Heart left ventricle (tissue), 16 donors: ENCODE measurements around the gene SLC9C2. TPM values are rescaled to one million over a fixed set of nuclear protein-coding genes. Genes with fewer than 3 reads are reported as not detected.

Experiments
- ATAC-seq, 4 donors: fragments of 200-7000 bp; cut with Tn5 transposase; one replicate each; pipeline ENCODE4 v1.9.1; 2020 to 2022; ENCODE audit warnings: moderate library complexity in 4 of 4, mild to moderate bottlenecking in 3 of 4, moderate number of reproducible peaks in 1 of 4
- DNase-seq, 5 donors: peaks; one replicate each; pipeline ENCODE4 v3.0.0-alpha.2; 2020
- H3K27ac ChIP-seq, 12 donors: fragments of 200-600 bp; sonication (generic) in 4 of 12; one replicate each; pipeline versions ENCODE4 v1.5.0 to v1.8.0; 2016 to 2022; ENCODE audit warnings: mild to moderate bottlenecking in 2 of 12
- H3K27me3 ChIP-seq, 9 donors: fragments of 200-600 bp; sonication (generic) in 2 of 9; one replicate each; pipeline versions ENCODE4 v1.5.1 to v1.8.0; 2016 to 2022; ENCODE audit warnings: mild to moderate bottlenecking in 3 of 9
- H3K36me3 ChIP-seq, 9 donors: fragments of 200-600 bp; sonication (generic) in 2 of 9; one replicate each; pipeline versions ENCODE4 v1.5.0 to v1.8.0; 2018 to 2022; ENCODE audit warnings: mild to moderate bottlenecking in 2 of 9
- H3K4me1 ChIP-seq, 12 donors: fragments of 200-600 bp; sonication (generic) in 4 of 12; one replicate each; pipeline versions ENCODE4 v1.5.0 to v1.8.0; 2016 to 2022; ENCODE audit warnings: mild to moderate bottlenecking in 3 of 12
- H3K4me3 ChIP-seq, 12 donors: fragments of 200-600 bp; sonication (generic) in 4 of 12; one replicate each; pipeline versions ENCODE4 v1.5.0 to v1.8.0; 2017 to 2022; ENCODE audit warnings: mild to moderate bottlenecking in 9 of 12, moderate library complexity in 4 of 12
- H3K9me3 ChIP-seq, 12 donors: fragments of 200-600 bp; sonication (generic) in 4 of 12; one replicate each; pipeline versions ENCODE4 v1.5.0 to v1.8.0; 2016 to 2022; ENCODE audit warnings: mild to moderate bottlenecking in 1 of 12
- CTCF ChIP-seq, 12 donors: fragments of 200-600 bp; sonication (generic) in 4 of 12; IDR thresholded peaks; one replicate each; pipeline versions ENCODE4 v1.5.0 to v1.8.0; 2018 to 2022; ENCODE audit warnings: antibody characterized with exemption in 12 of 12, mild to moderate bottlenecking in 5 of 12
- POLR2A ChIP-seq, 2 donors: fragments of 450-650 bp; IDR thresholded peaks; one replicate each; pipeline ENCODE4 v1.6.1; 2017; ENCODE audit warnings: antibody characterized with exemption in 2 of 2, mild to moderate bottlenecking in 2 of 2, moderate library complexity in 2 of 2
- WGBS, 4 donors: extraction: QIAGEN DNeasy Blood & Tissue Kit in 2 of 4; methylation state at CpG; one replicate each; pipeline versions ENCODE4 v1.1.5 to v1.1.7; 2013 to 2018; 5-methylcytosine and 5-hydroxymethylcytosine counted together
- intact Hi-C, 10 donors: fragments of 100-400 bp; cut with DNase I; formaldehyde crosslinking; loops; one replicate each; pipeline versions ENCODE4 v1.11.1 to v1.14.2; 2022
- polyA plus RNA-seq, 2 donors: library from polyadenylated mRNA; stranded (reverse); fragments of 200-250 nt; gene quantifications; one replicate each; pipeline ENCODE4 v1.2.3, GENCODE V29; 2013
- total RNA-seq, 9 donors: library from RNA; depleted of rRNA in 2 of 9; stranded (reverse); fragments of >200 nt in 2 of 9; fragmentation: NEBNext Ultra II Directional in 3 of 9; extraction: Animal tissue kit (Norgen Biotek cat#: 25700) in 3 of 9; gene quantifications; one replicate each; pipeline versions ENCODE4 v1.1.0 to v1.2.4, GENCODE V29; 2016 to 2023
- donor health status: ischemic (EF 13 %, LVEDD 7.1; RV severe dilation, severe dysfunction).
- donor health status: healthy with polysubstance abuse.
- donor health status: DM: no; HTN: yes; CAD: no.
- donor health status: DM: no; HTN: no; CAD: no.
- donor health status: ischemic (EF 25% LVEDD 6.9; RV normal size, moderate dysfunction).
- donor health status: ischemic (EF 25% LVEDD 5.7; RV mildly dilated, moderate dysfunction).
- donor health status: healthy.
- donor health status: DM: yes; HTN: yes; CAD: no.
- donor health status: ischemic (EF 35%, LVEDD 5.7; RV mildly dilated, moderate dysfunction).
- donor health status: nonischemic (EF 11% LVEDD 7.7; RV severe dilation, severe dysfunction).
- donor health status: DM: yes; HTN: yes; CAD: no.
- donor health status: PGD.
- donor health status: ischemic (EF 29% LVEDD 5.4; RV normal size, mild dysfunction).
- donor health status: nonischemic (EF 23%, LVEDD 6.1; RV moderate dilation, normal function).

SLC9C2 gene
- total and polyA plus RNA-seq, 11 donors: 0.09 to 1.8 (median 0.17) TPM; not detected in 8

DNA sequence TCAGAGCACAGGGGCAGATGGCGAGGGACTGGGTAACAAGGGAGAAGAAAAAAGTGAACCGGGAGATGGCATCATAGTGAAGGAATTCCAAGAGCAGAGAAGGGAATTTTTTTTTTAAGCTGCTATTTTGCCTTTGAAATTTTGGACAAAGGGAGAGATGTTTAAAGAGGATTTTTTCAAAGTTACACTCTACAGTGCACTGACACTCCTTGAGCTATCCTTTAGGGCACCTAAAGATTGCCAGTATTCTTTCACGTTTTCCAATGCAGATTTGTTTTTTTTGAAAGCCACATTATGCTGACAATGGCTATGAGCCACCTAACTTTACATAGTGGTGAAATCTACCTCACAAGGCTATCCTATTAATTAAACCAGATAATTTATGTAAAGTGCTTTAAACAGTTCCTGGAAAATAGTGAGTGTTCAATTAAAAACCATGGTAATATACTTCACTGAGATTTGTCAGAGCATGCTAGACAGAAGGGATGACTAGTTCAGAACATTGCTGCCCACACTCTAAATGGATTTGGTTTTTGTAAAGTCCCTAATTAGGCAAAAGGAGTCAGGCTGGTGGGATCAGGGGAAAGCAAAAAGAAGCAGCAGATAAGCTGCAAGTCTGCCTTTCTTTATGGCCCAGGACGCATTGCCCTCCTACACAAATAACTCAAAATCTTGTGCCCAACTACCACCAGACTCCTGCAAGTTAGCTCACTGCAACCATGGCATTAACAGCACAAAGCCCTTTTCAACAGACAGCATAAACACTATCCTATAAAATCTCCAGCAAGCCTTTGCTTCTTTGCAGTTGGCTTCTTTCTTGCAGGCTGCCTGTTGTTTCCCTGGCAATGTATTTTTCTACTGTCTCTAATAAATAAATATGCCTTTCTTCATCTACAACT, 71.8 kb downstream of the SLC9C2 start:
- no peak overlapping the region for H3K4me3 ChIP-seq
- no peak for TF ChIP-seq CTCF (IDR thresholded peaks at IDR 0.05)
- no peak for TF ChIP-seq POLR2A (IDR thresholded peaks at IDR 0.05)
- no peaks in the 10 kb centered on the region for H3K36me3 ChIP-seq
- no peaks in the 10 kb centered on the region for H3K27me3 ChIP-seq
- no peak overlapping the region for H3K27ac ChIP-seq
- peaks cover 0 to 9% (median 0%) of the 10 kb centered on the region in 12 donors for H3K4me1 ChIP-seq
- 68 to 80% (median 70%) methylated on average over 4 of the region's 4 CpGs for WGBS, 4 donors
- intact Hi-C loops: no loop called here
- ATAC-seq (no peak), DNase-seq (no peak)
- H3K9me3 ChIP-seq: no peaks in the 10 kb centered on the region

DNA sequence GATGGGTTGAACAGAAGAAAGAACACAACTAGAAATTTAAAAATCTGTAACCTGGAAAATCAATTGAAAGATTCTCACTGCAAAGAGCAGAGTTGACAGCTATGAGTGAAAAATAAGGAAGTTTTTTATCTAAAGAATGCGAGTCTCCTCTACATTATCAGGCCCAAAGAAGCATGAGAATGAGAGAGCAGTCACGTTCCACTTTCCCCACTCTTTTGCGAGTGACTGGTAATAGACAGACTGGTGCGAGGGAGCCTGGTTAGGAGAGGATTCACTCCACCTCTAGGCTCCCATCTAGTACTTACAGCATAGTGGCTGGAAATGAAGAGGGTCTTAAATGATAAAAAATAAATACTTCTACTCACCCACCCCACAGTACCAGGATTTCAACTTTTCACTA, 73.8 kb downstream of the SLC9C2 start:
- TF ChIP-seq POLR2A (IDR thresholded peaks at IDR 0.05) (no peak), CTCF (IDR thresholded peaks at IDR 0.05) (no peak)
- H3K27me3 ChIP-seq: no peaks in the 10 kb centered on the region
- H3K9me3 ChIP-seq: no peaks in the 10 kb centered on the region
- H3K36me3 ChIP-seq: no peaks in the 10 kb centered on the region
- intact Hi-C loops: no loop called here
- peaks cover 0 to 9% (median 0%) of the 10 kb centered on the region in 12 donors for H3K4me1 ChIP-seq
- no peak overlapping the region for H3K27ac ChIP-seq
- H3K4me3 ChIP-seq: no peak overlapping the region
- 32 to 46% (median 40%) methylated on average over 4 of the region's 4 CpGs for WGBS, 4 donors
- no peak for DNase-seq
- ATAC-seq: no peak

- no peak overlapping the region for H3K4me3 ChIP-seq
- ATAC-seq (peak in 2 of 4 donors; percentile 54 to 69), DNase-seq (peak in 1 of 5 donors; percentile 28)
- H3K4me1 ChIP-seq: peaks cover 0 to 9% (median 0%) of the 10 kb centered on the region in 12 donors
- TF ChIP-seq POLR2A (IDR thresholded peaks at IDR 0.05) (no peak), CTCF (IDR thresholded peaks at IDR 0.05) (no peak)
- H3K36me3 ChIP-seq: no peaks in the 10 kb centered on the region
- no peaks in the 10 kb centered on the region for H3K27me3 ChIP-seq
- H3K27ac ChIP-seq: no peak overlapping the region
- H3K9me3 ChIP-seq: no peaks in the 10 kb centered on the region
- intact Hi-C loops: no loop called here
- 28 to 43% (median 30%) methylated on average over 3 of the region's 3 CpGs for WGBS, 4 donors
Observed at GRCh38 chr1:173527151-173527826, 75.6 kb downstream of the SLC9C2 start.

GRCh38 chr1:173525926-173526325, 76.9 kb downstream of the SLC9C2 start:
- Histone ChIP-seq H3K4me3 (no peak overlapping the region), H3K36me3 (no peaks in the 10 kb centered on the region), H3K27ac (no peak overlapping the region), H3K9me3 (no peaks in the 10 kb centered on the region), H3K27me3 (no peaks in the 10 kb centered on the region), H3K4me1 (peaks cover 0 to 9% (median 0%) of the 10 kb centered on the region in 12 donors)
- WGBS, 4 donors: 32 to 47% (median 39%) methylated on average over 1 of the region's 1 CpG
- no peak for TF ChIP-seq POLR2A (IDR thresholded peaks at IDR 0.05)
- no peak for TF ChIP-seq CTCF (IDR thresholded peaks at IDR 0.05)
- DNase-seq (no peak), ATAC-seq (peak in 1 of 4 donors; percentile 33)
- intact Hi-C loops: no loop called here
